HT1080 (cell line): Measurements from ENCODE around the gene GPR18. TPM values are rescaled to one million over a fixed set of nuclear protein-coding genes. Genes with fewer than 3 reads are reported as not detected.
"Not testable (repeated sequence)": the region's sequence is repeated elsewhere in the genome, so short reads cannot be mapped to it uniquely, and the experiment has no call there.

Experiments used
- DNase-seq: peaks from one replicate; pipeline ENCODE4 v3.0.0-alpha.2; 2015; ENCODE audit warnings: low read depth
- total RNA-seq: library from RNA; depleted of rRNA; stranded (reverse); fragments of >200 nt; shearing (Covaris generic); gene quantifications from 2 replicates; pipeline ENCODE4 v1.2.3, GENCODE V29; 2014

The GPR18 gene
- total RNA-seq, 1 experiment from 2014 or later = not detected

DNA sequence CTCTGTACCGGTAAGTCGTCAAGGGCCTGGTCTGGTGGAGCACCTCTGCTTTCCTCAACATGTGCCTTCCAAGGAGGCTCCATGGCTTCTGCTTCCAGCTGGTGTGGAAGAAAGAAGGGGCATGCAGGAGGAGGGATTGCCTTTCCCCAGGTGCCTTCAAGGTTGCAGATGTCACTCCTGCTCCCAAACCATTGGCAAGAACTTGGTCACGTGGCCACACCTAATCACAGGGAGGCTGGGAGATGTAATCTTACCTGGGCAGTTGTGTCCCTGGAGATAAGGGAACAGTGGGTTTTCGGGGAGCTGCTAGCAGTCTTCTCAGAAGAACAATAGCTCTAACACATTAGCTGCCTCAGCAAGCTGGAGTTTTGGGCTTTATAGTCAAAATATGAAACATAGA is 9.7 kb upstream of the GPR18 start:
- DNase-seq = no peak

DNA sequence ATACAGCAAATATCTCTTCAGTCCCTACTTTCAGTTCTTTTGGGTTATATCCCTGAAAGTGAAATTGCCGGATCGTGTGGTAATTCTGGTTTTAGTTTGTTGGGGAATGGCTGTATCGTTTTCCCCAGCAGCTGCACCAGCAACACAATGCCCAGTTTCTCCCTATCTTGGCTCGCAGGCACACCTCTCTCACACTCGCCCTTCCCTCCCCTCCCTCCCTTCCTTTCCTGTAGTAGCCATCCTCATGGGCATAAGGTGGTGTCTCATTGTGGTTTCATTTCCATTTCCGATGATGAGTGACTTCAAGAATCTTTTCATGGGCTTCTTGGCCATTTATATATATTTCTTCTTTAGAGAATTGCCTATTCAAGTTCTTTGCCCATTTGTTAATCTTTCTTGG is 8.6 kb upstream of the GPR18 start:
- DNase-seq = peak; percentile 84

- DNase-seq = peak; percentile 47
Measured at GRCh38 chr13:99265821-99266426, 7.7 kb upstream of the GPR18 start.

DNA sequence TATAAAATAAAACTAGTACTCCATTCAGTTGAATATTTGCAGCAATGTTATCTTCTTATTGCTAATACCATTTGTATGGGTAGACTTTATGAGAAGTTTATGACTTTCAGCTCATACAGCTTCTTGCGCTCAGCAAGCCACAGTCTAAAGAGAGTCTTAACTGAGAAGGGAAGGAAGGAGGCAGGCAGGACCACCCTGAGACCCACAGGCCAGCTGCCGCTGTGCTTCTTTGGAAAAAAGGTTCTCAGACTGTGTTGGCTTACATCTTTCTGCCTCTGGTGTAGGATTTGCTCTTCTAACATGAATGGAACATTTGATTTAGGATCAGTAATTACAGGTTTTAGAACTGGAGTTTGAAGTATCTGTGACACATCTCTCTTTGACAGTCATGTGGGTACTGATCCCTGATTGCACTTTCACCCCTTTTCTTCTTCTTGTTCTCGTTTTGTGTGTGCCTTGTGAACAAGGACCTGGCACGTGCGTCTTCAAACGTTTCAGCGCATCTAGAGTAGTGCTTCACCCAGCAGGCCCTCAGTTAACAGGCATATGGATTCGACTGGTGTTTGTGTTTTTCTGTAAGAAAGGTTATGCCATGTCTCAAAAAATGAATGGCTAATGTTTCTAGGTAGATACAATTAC is 7.1 kb upstream of the GPR18 start:
- DNase-seq = peak; percentile 9

GRCh38 chr13:99264051-99264450 is 5.9 kb upstream of the GPR18 start:
- DNase-seq = no peak

DNA sequence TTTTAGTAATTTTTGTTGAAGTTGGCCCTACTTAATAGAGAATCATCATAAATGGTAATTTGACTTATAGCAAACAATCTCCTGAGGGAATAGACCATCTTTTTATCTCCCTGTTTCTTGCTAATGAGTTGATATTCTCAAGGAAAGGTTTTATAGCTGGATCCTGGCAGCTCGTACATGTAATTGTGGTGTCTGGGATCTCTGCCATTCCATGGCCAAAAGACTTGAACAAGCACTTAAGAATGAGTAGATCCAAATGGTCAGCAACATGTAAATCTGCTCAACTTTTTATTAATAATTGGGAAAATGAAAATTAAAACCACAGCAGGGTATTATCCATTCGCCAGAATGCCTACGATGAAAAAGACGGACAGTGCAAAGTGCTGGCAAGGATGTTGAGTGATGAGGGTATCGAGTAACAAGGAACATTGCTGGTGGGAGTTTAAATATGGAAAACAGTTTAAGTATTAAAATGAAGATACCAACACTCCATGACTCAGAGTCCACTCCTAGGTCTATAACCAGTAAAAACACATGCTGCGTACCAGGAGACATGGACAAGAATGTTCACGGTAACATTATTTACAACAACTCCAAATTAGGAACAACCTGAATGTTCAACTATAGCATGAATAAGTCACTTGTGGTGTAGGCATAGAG is 5.1 kb upstream of the GPR18 start:
- no peak for DNase-seq

DNA sequence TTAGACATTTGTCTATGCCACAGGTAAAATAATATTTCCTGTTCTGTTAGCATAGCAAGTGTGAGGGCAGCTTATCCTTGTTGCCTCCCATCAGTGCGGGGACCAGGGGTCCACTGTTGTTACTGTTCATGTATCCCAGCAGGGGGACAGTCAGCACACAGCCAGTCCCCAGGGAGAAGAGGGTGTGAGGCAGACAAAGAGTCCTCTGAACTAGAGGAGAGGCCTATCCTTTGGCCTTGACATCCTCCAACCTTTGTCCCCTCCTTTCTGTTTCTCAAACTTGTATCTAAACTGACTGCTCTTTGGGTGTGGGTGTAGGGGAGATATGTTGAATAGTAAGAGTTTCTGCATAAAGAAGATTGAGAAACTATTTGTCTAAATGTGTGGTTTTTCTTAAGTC is 2.9 kb upstream of the GPR18 start:
- no peak for DNase-seq

- no peak for DNase-seq
Measured at GRCh38 chr13:99260216-99260615, 2.0 kb upstream of the GPR18 start.

DNA sequence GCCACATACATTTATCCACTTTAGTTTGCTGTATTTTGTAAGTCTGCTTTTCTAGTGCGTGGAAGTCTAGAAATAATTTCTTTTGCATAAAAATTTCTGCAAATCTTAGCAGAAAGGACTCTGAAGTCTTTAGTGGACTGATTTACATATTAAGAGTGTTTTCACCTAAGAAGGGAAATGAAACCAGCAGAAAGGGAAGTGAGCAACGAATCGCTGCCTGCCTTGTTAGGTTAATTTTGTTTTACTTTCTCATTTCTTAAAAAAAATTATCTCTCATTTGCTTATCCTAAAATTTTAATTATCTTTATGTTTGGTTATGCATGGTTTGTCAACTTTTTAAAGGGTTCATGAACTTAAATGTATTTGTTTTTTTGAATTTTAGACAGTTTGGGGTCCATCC is 767 bp upstream of the GPR18 start:
- DNase-seq = no peak

- no peak for DNase-seq
Measured at GRCh38 chr13:99257291-99257690, 888 bp downstream of the GPR18 start.

DNA sequence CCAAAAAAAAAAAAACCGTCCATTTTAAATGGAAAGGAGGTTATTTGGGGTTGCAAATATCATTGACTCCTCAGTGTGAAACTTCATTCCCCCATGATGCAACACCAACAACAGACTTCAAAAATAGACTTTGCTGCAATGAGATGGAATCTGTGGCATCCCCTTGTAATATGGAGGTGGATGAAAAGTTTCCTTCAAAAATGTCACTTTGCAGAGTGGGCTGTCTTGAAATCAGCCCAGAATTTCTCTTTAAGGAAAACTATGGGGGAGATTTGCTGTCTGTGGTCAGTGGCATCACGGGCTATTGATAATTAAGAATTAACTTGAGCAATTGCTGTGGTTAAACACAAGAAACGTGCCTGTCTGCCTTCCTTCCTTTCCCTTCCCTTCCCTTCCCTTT is 1.5 kb downstream of the GPR18 start:
- no peak for DNase-seq

DNA sequence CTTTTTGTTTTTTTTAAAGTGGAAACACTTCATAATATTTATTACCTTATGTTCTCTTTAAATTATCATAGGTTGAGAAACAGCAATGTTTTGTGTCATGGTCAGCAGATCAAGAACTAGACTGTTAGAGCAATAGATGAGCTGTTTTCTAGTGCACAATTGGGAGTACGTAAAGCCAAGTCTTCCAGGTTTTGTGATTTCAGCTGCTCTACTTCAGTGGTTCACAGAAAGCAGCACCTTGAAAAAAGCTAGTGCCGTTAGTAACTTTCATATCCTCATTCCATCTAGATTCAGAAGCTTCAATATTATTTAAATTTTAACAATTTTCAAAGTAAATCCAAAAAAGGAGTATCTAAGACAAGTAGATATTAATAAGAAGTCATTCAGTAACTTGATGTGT is 1.9 kb downstream of the GPR18 start:
- no peak for DNase-seq

GRCh38 chr13:99255271-99255670 is 2.9 kb downstream of the GPR18 start:
- no peak for DNase-seq

GRCh38 chr13:99254830-99255229 is 3.3 kb downstream of the GPR18 start:
- no peak for DNase-seq

DNA sequence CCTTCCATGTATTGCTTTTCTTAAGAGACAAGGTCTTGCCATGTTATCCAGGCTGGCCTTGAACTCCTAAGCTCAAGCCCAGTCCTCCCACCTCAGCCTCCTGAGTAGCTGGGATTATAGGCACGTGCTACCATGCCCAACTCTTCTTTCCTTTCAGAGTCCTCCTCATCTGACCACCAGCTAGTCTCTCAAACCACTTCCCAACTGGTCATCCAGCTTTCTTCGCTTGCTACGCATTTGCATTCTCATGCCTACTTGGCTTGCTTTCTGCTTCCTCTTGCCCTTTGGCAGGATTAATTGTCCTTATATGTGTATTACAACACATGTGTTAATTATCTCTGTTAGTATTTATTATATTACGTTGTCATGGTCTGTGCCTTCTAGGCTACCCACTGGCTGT is 6.3 kb downstream of the GPR18 start:
- DNase-seq = no peak

DNA sequence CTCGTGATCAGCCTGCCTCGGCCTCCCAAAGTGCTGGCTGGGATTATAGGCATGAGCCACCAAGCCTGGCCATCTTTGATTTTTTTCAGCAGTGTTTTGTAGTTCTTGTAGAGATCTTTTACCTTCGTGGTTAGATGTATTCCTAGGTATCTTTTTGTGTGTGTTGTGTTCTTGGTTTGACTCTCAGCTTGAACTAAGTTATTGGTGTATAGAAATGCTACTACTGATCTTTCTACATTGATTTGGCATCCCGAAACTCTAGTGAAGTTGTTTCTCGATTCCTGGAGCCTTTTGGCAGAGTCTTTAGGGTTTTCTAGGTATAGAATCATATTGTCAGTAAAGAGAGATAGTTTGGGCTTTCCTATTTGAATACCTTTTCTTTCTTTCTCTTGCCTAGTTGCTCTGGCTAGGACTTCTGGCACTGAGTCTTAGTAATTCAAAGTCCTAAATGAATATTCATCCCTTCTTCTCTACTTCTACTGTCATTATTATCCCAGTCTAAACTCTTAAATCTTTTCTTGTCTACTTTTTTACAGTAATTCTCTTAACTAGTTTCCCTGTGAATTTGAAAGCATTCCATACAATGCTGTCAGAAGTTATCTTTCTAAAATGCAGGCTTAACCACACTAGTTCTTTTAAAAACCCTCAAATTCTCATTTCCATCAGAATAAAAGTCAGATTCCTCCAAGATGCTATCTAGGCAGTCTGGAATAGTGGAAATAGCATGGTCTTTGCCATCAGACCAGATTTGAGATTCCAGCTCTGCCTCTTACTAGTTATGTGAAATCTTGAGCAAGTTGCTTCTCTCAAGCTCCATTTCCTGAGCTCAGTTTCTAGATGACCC is 7.0 kb downstream of the GPR18 start:
- DNase-seq = no peak

GRCh38 chr13:99249606-99250005 is 8.6 kb downstream of the GPR18 start:
- not testable (repeated sequence) for DNase-seq

DNA sequence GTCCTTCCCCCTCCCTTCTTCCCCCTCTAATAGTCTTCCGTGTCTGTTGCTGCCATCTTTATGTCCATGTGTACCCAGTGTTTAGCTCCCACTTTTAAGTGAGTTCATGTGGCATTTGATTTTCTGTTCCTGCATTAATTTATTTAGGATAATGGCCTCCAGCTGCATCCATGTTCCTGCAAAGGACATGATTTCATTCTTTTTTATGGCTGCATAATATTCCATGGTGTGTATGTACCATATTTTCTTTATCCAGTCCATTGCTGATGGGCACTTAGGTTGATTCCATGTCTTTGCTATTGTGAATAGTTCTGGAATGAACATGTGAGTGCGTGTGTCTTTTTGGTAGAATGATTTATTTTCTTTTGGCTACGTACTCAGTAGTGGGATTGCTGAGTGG is 9.0 kb downstream of the GPR18 start:
- DNase-seq = not testable (repeated sequence)

DNA sequence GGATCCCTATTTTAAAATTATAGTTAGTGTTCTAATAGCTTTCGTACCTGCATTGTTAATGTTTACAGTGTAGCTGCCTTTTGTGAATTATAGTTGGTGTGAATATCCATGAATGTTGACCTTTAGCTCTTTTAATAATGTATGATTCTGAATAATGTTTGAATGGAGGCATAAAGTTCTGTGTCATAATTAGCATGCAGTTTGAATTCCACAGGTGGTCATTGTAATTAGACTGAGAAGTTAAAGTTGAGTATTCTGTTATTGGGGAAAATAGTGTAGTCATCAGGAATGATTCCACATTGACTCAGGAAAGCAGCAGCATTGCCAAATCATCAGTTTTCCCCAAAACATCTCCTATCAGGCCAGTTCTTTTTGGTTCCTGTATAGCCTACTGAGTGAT is 12.1 kb downstream of the GPR18 start:
- no peak for DNase-seq

- no peak for DNase-seq
Measured at GRCh38 chr13:99237981-99238662, 20.1 kb downstream of the GPR18 start.

DNA sequence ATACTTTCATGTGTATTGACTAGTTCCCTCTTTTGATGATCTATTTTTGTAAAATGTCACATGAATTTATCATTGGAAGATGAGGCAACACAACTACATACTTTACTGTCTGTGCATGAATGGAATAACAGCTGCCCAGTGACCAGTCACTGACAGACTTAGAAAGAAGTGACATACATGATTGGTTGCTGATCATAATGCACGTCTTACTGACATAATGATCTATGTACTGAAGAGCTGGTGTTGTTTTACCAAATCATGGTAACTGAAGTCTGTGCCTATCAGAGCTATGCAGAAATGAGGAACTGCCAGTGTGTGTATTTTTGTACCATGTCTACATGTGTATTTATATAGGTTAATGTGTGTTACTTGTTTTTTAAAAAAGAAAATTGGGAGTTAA is 26.5 kb downstream of the GPR18 start:
- no peak for DNase-seq

GRCh38 chr13:99230991-99231390 is 27.2 kb downstream of the GPR18 start:
- no peak for DNase-seq
